Mesendoderm (in vitro differentiated cells): ENCODE data around the gene PDCD1LG2.

Experiments
- DNase-seq: peaks from one replicate; pipeline ENCODE4 v3.0.0; 2013
- H2AK5ac ChIP-seq: 2 replicates; pipeline ENCODE4 v1.6.1; 2013; ENCODE audit warnings: low read length, inconsistent platforms
- H2BK120ac ChIP-seq: 2 replicates; pipeline ENCODE4 v1.6.1; 2013; ENCODE audit warnings: low read depth, mild to moderate bottlenecking, low read length, moderate library complexity, mixed read lengths
- H2BK15ac ChIP-seq: replicated peaks from 2 replicates; pipeline ENCODE4 v1.6.1; 2013; ENCODE audit warnings: low read depth, mild to moderate bottlenecking, moderate library complexity
- H2BK5ac ChIP-seq: 2 replicates; pipeline ENCODE4 v1.6.1; 2013; ENCODE audit warnings: low read length, inconsistent platforms
- H3K18ac ChIP-seq: 2 replicates; pipeline ENCODE4 v1.6.1; 2013; ENCODE audit warnings: mild to moderate bottlenecking, low read length, mixed read lengths
- H3K23ac ChIP-seq: one replicate; pipeline ENCODE4 v1.6.1; 2013; ENCODE audit warnings: low read length
- H3K27ac ChIP-seq: 2 replicates; pipeline ENCODE4 v1.5.1; 2013; ENCODE audit warnings: low read depth, mild to moderate bottlenecking, inconsistent platforms, low read length, moderate library complexity
- H3K27me3 ChIP-seq: 2 replicates; pipeline ENCODE4 v1.6.1; 2013; ENCODE audit warnings: low read length, control low read depth, mild to moderate bottlenecking, inconsistent platforms; ENCODE audit not compliant: insufficient read depth, poor library complexity
- H3K36me3 ChIP-seq: 2 replicates; pipeline ENCODE4 v1.6.1; 2013; ENCODE audit warnings: low read length, inconsistent platforms; ENCODE audit not compliant: control insufficient read depth, insufficient read depth
- H3K4ac ChIP-seq: one replicate; pipeline ENCODE4 v1.6.1; 2013; ENCODE audit warnings: low read depth, mild to moderate bottlenecking, low read length, moderate library complexity
- H3K4me1 ChIP-seq: 2 replicates; pipeline ENCODE4 v1.6.1; 2013; ENCODE audit warnings: low read depth, low read length, inconsistent platforms; ENCODE audit not compliant: control insufficient read depth
- H3K4me2 ChIP-seq: 2 replicates; pipeline ENCODE4 v1.6.1; 2013; ENCODE audit warnings: low read length
- H3K4me3 ChIP-seq: 2 replicates; pipeline ENCODE4 v1.5.1; 2013; ENCODE audit warnings: mild to moderate bottlenecking, low read length
- H3K56ac ChIP-seq: one replicate; pipeline ENCODE4 v1.6.1; 2013; ENCODE audit warnings: low read length
- H3K79me1 ChIP-seq: 2 replicates; pipeline ENCODE4 v1.6.1; 2013; ENCODE audit warnings: low read length, inconsistent platforms
- H3K79me2 ChIP-seq: 2 replicates; pipeline ENCODE4 v1.6.1; 2013; ENCODE audit warnings: mild to moderate bottlenecking, low read length; ENCODE audit not compliant: control insufficient read depth, insufficient read depth
- H3K9ac ChIP-seq: 2 replicates; pipeline ENCODE4 v1.6.1; 2013; ENCODE audit warnings: low read length, inconsistent platforms
- H4K5ac ChIP-seq: one replicate; pipeline ENCODE4 v1.6.1; 2013; ENCODE audit warnings: low read length
- H4K8ac ChIP-seq: one replicate; pipeline ENCODE4 v1.6.1; 2013; ENCODE audit warnings: low read depth, mild to moderate bottlenecking, control low read depth, low read length, moderate library complexity
- WGBS: extraction: QIAGEN DNeasy Blood & Tissue Kit; methylation state at CpG from one replicate; pipeline ENCODE4 v1.1.7; 2013; ENCODE audit warnings: low lambda C conversion rate, missing lambda C conversion rate; ENCODE audit not compliant: insufficient coverage; ENCODE audit errors: extremely low coverage; 5-methylcytosine and 5-hydroxymethylcytosine counted together

Gene PDCD1LG2

GRCh38 chr9:5582835-5583195, 72.5 kb downstream of the PDCD1LG2 start:
- H3K79me2 ChIP-seq: no peaks in the 10 kb centered on the region
- no peak overlapping the region for H3K9ac ChIP-seq
- no peak overlapping the region for H2AK5ac ChIP-seq
- no peak overlapping the region for H3K27ac ChIP-seq
- no peak overlapping the region for H3K4me2 ChIP-seq
- no peaks in the 10 kb centered on the region for H3K27me3 ChIP-seq
- no peaks in the 10 kb centered on the region for H3K36me3 ChIP-seq
- no peak overlapping the region for H3K56ac ChIP-seq
- WGBS: no CpG with 5 or more reads among the region's 2 CpGs
- no peaks in the 10 kb centered on the region for H3K4me1 ChIP-seq
- no peak overlapping the region for H4K8ac ChIP-seq
- no peak overlapping the region for H4K5ac ChIP-seq
- H3K18ac ChIP-seq: no peak overlapping the region
- H3K4ac ChIP-seq: no peak overlapping the region
- no peak overlapping the region for H3K4me3 ChIP-seq
- H2BK5ac ChIP-seq: no peak overlapping the region
- no peak overlapping the region for H3K23ac ChIP-seq
- H2BK15ac ChIP-seq: no peak overlapping the region
- no peak for DNase-seq
- no peak overlapping the region for H2BK120ac ChIP-seq
- no peaks in the 10 kb centered on the region for H3K79me1 ChIP-seq

- no peak overlapping the region for H3K23ac ChIP-seq
- H3K56ac ChIP-seq: no peak overlapping the region
- no peaks in the 10 kb centered on the region for H3K79me1 ChIP-seq
- H3K27ac ChIP-seq: no peak overlapping the region
- H4K5ac ChIP-seq: no peak overlapping the region
- H2AK5ac ChIP-seq: no peak overlapping the region
- no peak overlapping the region for H3K18ac ChIP-seq
- H3K27me3 ChIP-seq: no peaks in the 10 kb centered on the region
- H3K9ac ChIP-seq: no peak overlapping the region
- no peak overlapping the region for H3K4ac ChIP-seq
- no peaks in the 10 kb centered on the region for H3K79me2 ChIP-seq
- H2BK5ac ChIP-seq: no peak overlapping the region
- H3K36me3 ChIP-seq: no peaks in the 10 kb centered on the region
- no peak overlapping the region for H3K4me3 ChIP-seq
- no peak for DNase-seq
- no peak overlapping the region for H4K8ac ChIP-seq
- no peak overlapping the region for H2BK15ac ChIP-seq
- no peaks in the 10 kb centered on the region for H3K4me1 ChIP-seq
- no peak overlapping the region for H2BK120ac ChIP-seq
- no peak overlapping the region for H3K4me2 ChIP-seq
These were observed 76.1 kb downstream of the PDCD1LG2 start for GRCh38 chr9:5586391-5586802.

DNA sequence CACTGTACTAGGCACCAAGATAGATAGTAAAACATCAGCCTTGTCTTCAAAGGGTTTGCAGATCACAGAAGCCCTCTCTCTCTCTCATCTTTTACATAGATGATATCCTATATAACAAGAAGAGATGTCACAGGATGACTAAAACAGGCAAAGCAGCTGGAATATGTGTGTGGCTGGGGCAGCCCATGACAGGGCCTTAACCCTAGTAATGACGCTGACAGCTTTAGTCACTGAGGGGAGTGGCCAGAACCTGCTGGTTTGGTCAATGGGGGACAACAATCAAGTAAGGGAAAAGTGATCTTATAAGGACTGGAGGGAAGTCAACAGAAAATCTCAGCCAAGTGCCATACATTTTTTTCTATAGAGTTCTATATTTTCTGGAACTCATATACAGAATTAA, 76.7 kb downstream of the PDCD1LG2 start:
- Histone ChIP-seq H3K9ac (no peak overlapping the region), H3K4me2 (no peak overlapping the region), H3K4ac (no peak overlapping the region), H2AK5ac (no peak overlapping the region), H3K18ac (no peak overlapping the region), H3K79me2 (no peaks in the 10 kb centered on the region), H3K4me3 (no peak overlapping the region), H3K56ac (no peak overlapping the region), H4K5ac (no peak overlapping the region), H3K79me1 (no peaks in the 10 kb centered on the region), H3K23ac (no peak overlapping the region), H3K27me3 (no peaks in the 10 kb centered on the region), H2BK5ac (no peak overlapping the region), H2BK120ac (no peak overlapping the region), H4K8ac (no peak overlapping the region), H3K36me3 (no peaks in the 10 kb centered on the region), H3K27ac (no peak overlapping the region), H2BK15ac (no peak overlapping the region), H3K4me1 (no peaks in the 10 kb centered on the region)
- WGBS: no CpG with 5 or more reads among the region's 1 CpG
- no peak for DNase-seq

DNA sequence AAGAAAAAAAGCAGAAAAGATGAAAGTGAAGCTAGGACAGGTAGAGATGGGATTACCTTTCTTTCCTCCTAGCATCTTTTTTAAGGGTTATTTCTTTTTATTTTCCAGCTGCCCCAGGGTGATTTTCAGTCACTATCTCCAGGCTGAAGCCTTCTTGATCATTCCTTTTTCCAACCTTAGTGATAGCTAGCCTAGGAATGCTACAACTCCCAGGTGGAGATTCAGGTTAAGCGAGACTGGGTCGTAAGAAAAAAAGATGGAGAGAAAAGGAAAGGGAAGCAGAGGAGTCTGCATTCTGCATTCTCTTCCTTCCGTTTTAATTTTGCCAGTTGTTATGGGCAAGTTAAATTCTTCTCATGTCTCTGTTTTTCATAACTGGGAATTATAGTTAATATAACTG, 81.9 kb downstream of the PDCD1LG2 start:
- Histone ChIP-seq H4K8ac (no peak overlapping the region), H3K4me2 (no peak overlapping the region), H3K27me3 (no peaks in the 10 kb centered on the region), H2BK15ac (no peak overlapping the region), H3K18ac (no peak overlapping the region), H3K27ac (no peak overlapping the region), H3K23ac (no peak overlapping the region), H2BK5ac (no peak overlapping the region), H3K4me1 (no peaks in the 10 kb centered on the region), H2BK120ac (no peak overlapping the region), H2AK5ac (no peak overlapping the region), H4K5ac (no peak overlapping the region), H3K4me3 (no peak overlapping the region), H3K36me3 (no peaks in the 10 kb centered on the region), H3K56ac (no peak overlapping the region), H3K79me1 (no peaks in the 10 kb centered on the region), H3K79me2 (no peaks in the 10 kb centered on the region), H3K4ac (no peak overlapping the region), H3K9ac (no peak overlapping the region)
- no CpG with 5 or more reads among the region's 3 CpGs for WGBS
- no peak for DNase-seq

DNA sequence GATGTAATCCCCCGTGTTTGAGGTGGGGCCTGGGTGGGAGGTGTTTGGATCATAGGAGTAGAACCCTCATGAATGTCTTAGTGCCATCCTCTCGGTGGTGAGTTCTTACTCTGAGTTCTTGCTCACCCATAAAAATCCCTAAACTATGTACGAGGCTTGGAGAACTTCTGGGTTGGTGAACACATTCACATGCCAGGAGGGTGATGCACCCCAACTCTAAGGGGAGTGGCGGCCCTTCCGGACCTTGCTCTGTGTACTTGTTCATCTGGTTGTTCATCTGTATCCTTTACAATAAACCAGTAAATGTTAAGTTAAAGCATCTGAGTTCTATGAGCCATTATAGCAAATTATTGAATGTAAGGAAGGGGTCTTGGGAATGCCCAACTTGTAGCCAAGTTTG, 82.6 kb downstream of the PDCD1LG2 start:
- H3K23ac ChIP-seq: no peak overlapping the region
- H3K4ac ChIP-seq: no peak overlapping the region
- WGBS: no CpG with 5 or more reads among the region's 5 CpGs
- no peak overlapping the region for H4K8ac ChIP-seq
- no peak overlapping the region for H3K9ac ChIP-seq
- no peak for DNase-seq
- H2BK15ac ChIP-seq: no peak overlapping the region
- H3K18ac ChIP-seq: no peak overlapping the region
- H3K79me2 ChIP-seq: no peaks in the 10 kb centered on the region
- H2BK5ac ChIP-seq: no peak overlapping the region
- no peak overlapping the region for H3K27ac ChIP-seq
- H3K79me1 ChIP-seq: no peaks in the 10 kb centered on the region
- no peaks in the 10 kb centered on the region for H3K36me3 ChIP-seq
- no peak overlapping the region for H2BK120ac ChIP-seq
- no peaks in the 10 kb centered on the region for H3K27me3 ChIP-seq
- no peak overlapping the region for H2AK5ac ChIP-seq
- H4K5ac ChIP-seq: no peak overlapping the region
- H3K4me1 ChIP-seq: no peaks in the 10 kb centered on the region
- H3K4me3 ChIP-seq: no peak overlapping the region
- no peak overlapping the region for H3K4me2 ChIP-seq
- no peak overlapping the region for H3K56ac ChIP-seq

GRCh38 chr9:5593904-5594303, 83.6 kb downstream of the PDCD1LG2 start:
- H3K79me2 ChIP-seq: no peaks in the 10 kb centered on the region
- H2BK5ac ChIP-seq: no peak overlapping the region
- H3K9ac ChIP-seq: no peak overlapping the region
- H3K4ac ChIP-seq: no peak overlapping the region
- no peak for DNase-seq
- H3K27me3 ChIP-seq: no peaks in the 10 kb centered on the region
- no peak overlapping the region for H3K18ac ChIP-seq
- H3K56ac ChIP-seq: no peak overlapping the region
- no peak overlapping the region for H2BK15ac ChIP-seq
- H4K8ac ChIP-seq: no peak overlapping the region
- H3K27ac ChIP-seq: no peak overlapping the region
- no peak overlapping the region for H2AK5ac ChIP-seq
- no peak overlapping the region for H4K5ac ChIP-seq
- WGBS: no CpG with 5 or more reads among the region's 2 CpGs
- no peaks in the 10 kb centered on the region for H3K4me1 ChIP-seq
- no peak overlapping the region for H3K4me2 ChIP-seq
- H2BK120ac ChIP-seq: no peak overlapping the region
- no peaks in the 10 kb centered on the region for H3K79me1 ChIP-seq
- no peak overlapping the region for H3K23ac ChIP-seq
- no peak overlapping the region for H3K4me3 ChIP-seq
- no peaks in the 10 kb centered on the region for H3K36me3 ChIP-seq
